Muscle of leg (tissue), 11 donors: ENCODE data around the gene SAPCD1. TPM values are rescaled to one million over a fixed set of nuclear protein-coding genes. Genes with fewer than 3 reads are reported as not detected.

Source experiments
- DNase-seq: peaks from one replicate; pipeline ENCODE4 v3.0.0; 2013
- H3K27ac ChIP-seq: one replicate; pipeline ENCODE4 v1.5.1; 2013; ENCODE audit warnings: mild to moderate bottlenecking, low read length, control low read depth
- H3K27me3 ChIP-seq: one replicate; pipeline ENCODE4 v1.6.1; 2013; ENCODE audit warnings: low read length; ENCODE audit not compliant: control insufficient read depth, insufficient read depth
- H3K36me3 ChIP-seq: one replicate; pipeline ENCODE4 v1.6.1; 2013; ENCODE audit warnings: low read length; ENCODE audit not compliant: control insufficient read depth, insufficient read depth
- H3K4me1 ChIP-seq: one replicate; pipeline ENCODE4 v1.6.1; 2013; ENCODE audit warnings: low read length; ENCODE audit not compliant: control insufficient read depth, insufficient read depth
- H3K4me3 ChIP-seq: one replicate; pipeline ENCODE4 v1.5.1; 2013; ENCODE audit warnings: low read length, control low read depth
- H3K9me3 ChIP-seq: replicated peaks from 2 replicates; pipeline ENCODE4 v1.6.1; 2013; ENCODE audit warnings: low read depth, low read length; ENCODE audit not compliant: control insufficient read depth
- WGBS: methylation state at CpG from one replicate; pipeline ENCODE4 v1.1.5; 2013; ENCODE audit warnings: missing lambda C conversion rate; ENCODE audit not compliant: insufficient coverage; 5-methylcytosine and 5-hydroxymethylcytosine counted together
- polyA plus RNA-seq, 8 donors: library from polyadenylated mRNA; unstranded; fragments of 120-200 nt; gene quantifications; one replicate each; pipeline versions ENCODE4 v1.2.1 to v1.2.3, GENCODE V29; 2013; ENCODE audit warnings: inconsistent platforms in 1 of 8, low replicate concordance in 1 of 8; ENCODE audit not compliant: insufficient read length in 8 of 8, insufficient read depth in 1 of 8
- total RNA-seq: library from RNA; stranded (reverse); fragments of 120-200 nt; gene quantifications from one replicate; pipeline ENCODE4 v1.2.4, GENCODE V29; 2013

SAPCD1 gene
- total and polyA plus RNA-seq, 9 donors, result 1.4 to 6.3 (median 2.9) TPM

- Histone ChIP-seq H3K4me3 (peak overlapping the region; percentile 99), H3K9me3 (no peaks in the 10 kb centered on the region), H3K4me1 (peaks cover 35% of the 10 kb centered on the region), H3K36me3 (peaks cover 77% of the 10 kb centered on the region), H3K27ac (peak overlapping the region; percentile 100), H3K27me3 (no peaks in the 10 kb centered on the region)
- 0% methylated on average over 20 of the region's 29 CpGs for WGBS
- peak; percentile 98 for DNase-seq
Observed at GRCh38 chr6:31729515-31729978, 32.9 kb upstream of the SAPCD1 start.

GRCh38 chr6:31729979-31730630 lies 32.4 kb upstream of the SAPCD1 start:
- Histone ChIP-seq H3K4me1 (peaks cover 40% of the 10 kb centered on the region), H3K27ac (peak overlapping the region; percentile 100), H3K9me3 (no peaks in the 10 kb centered on the region), H3K36me3 (peaks cover 76% of the 10 kb centered on the region), H3K4me3 (peak overlapping the region; percentile 99), H3K27me3 (no peaks in the 10 kb centered on the region)
- WGBS, result under 1% methylated on average over 30 of the region's 46 CpGs
- peak; percentile 97 for DNase-seq

- Histone ChIP-seq H3K4me1 (peaks cover 42% of the 10 kb centered on the region), H3K27me3 (no peaks in the 10 kb centered on the region), H3K9me3 (no peaks in the 10 kb centered on the region), H3K27ac (peak overlapping the region; percentile 100), H3K36me3 (peaks cover 71% of the 10 kb centered on the region), H3K4me3 (no peak overlapping the region)
- 68% methylated on average over 2 of the region's 11 CpGs for WGBS
- no peak for DNase-seq
Observed at GRCh38 chr6:31730631-31731086, 31.8 kb upstream of the SAPCD1 start.

GRCh38 chr6:31732029-31732428 lies 30.4 kb upstream of the SAPCD1 start:
- no peak overlapping the region for H3K4me3 ChIP-seq
- peaks cover 49% of the 10 kb centered on the region for H3K4me1 ChIP-seq
- no peaks in the 10 kb centered on the region for H3K9me3 ChIP-seq
- DNase-seq, result no peak
- WGBS, result no CpG with 5 or more reads among the region's 3 CpGs
- no peaks in the 10 kb centered on the region for H3K27me3 ChIP-seq
- H3K36me3 ChIP-seq, result peaks cover 58% of the 10 kb centered on the region
- H3K27ac ChIP-seq, result no peak overlapping the region

GRCh38 chr6:31733734-31734133 lies 28.7 kb upstream of the SAPCD1 start:
- Histone ChIP-seq H3K9me3 (no peaks in the 10 kb centered on the region), H3K36me3 (peaks cover 42% of the 10 kb centered on the region), H3K4me1 (peaks cover 46% of the 10 kb centered on the region), H3K27ac (peak overlapping the region; percentile 97), H3K27me3 (no peaks in the 10 kb centered on the region), H3K4me3 (no peak overlapping the region)
- WGBS, result 86% methylated on average over 4 of the region's 4 CpGs
- DNase-seq, result no peak

- Histone ChIP-seq H3K9me3 (no peaks in the 10 kb centered on the region), H3K27me3 (no peaks in the 10 kb centered on the region), H3K4me3 (peak overlapping the region; percentile 75), H3K4me1 (peaks cover 45% of the 10 kb centered on the region), H3K27ac (peak overlapping the region; percentile 97), H3K36me3 (peaks cover 42% of the 10 kb centered on the region)
- DNase-seq, result no peak
- no CpG with 5 or more reads among the region's 2 CpGs for WGBS
Observed at GRCh38 chr6:31734247-31734820, 28.1 kb upstream of the SAPCD1 start.

GRCh38 chr6:31734821-31735406 lies 27.5 kb upstream of the SAPCD1 start:
- H3K4me1 ChIP-seq, result peaks cover 48% of the 10 kb centered on the region
- 4% methylated on average over 9 of the region's 18 CpGs for WGBS
- H3K4me3 ChIP-seq, result peak overlapping the region; percentile 75
- H3K9me3 ChIP-seq, result no peaks in the 10 kb centered on the region
- DNase-seq, result peak; percentile 74
- no peaks in the 10 kb centered on the region for H3K27me3 ChIP-seq
- H3K27ac ChIP-seq, result peak overlapping the region; percentile 97
- H3K36me3 ChIP-seq, result peaks cover 42% of the 10 kb centered on the region

GRCh38 chr6:31736021-31736767 lies 26.3 kb upstream of the SAPCD1 start, which contains the start of gene CLIC1:
CLIC1 (minus strand) TSS chr6:31736530; CDS start chr6:31736300, 230 bp downstream.
- no peaks in the 10 kb centered on the region for H3K27me3 ChIP-seq
- H3K36me3 ChIP-seq, result peaks cover 36% of the 10 kb centered on the region
- H3K27ac ChIP-seq, result peak within 1 kb of the TSS; percentile 97
- H3K9me3 ChIP-seq, result no peaks in the 10 kb centered on the region
- peak within 1 kb of the TSS; percentile 75 for H3K4me3 ChIP-seq
- DNase-seq, result peak; percentile 95
- H3K4me1 ChIP-seq, result peaks cover 49% of the 10 kb centered on the region
- 0% methylated on average over 4 of the region's 24 CpGs for WGBS

- H3K4me3 ChIP-seq, result peak overlapping the region; percentile 75
- no peaks in the 10 kb centered on the region for H3K9me3 ChIP-seq
- peak overlapping the region; percentile 97 for H3K27ac ChIP-seq
- DNase-seq, result no peak
- peaks cover 36% of the 10 kb centered on the region for H3K36me3 ChIP-seq
- H3K27me3 ChIP-seq, result no peaks in the 10 kb centered on the region
- WGBS, result 35% methylated on average over 7 of the region's 10 CpGs
- H3K4me1 ChIP-seq, result peaks cover 49% of the 10 kb centered on the region
Observed at GRCh38 chr6:31736768-31737314, 25.6 kb upstream of the SAPCD1 start.
